Mesenchymal stem cell (in vitro differentiated cells and primary cell): Measurements from ENCODE around the gene SLC9A8.

Source experiments
- DNase-seq: peaks from one replicate; pipeline ENCODE4 v3.0.0-alpha.2; 2013
- H2AFZ ChIP-seq: one replicate; pipeline ENCODE4 v1.6.1; 2013; ENCODE audit warnings: low read depth, mild to moderate bottlenecking, control low read depth, inconsistent platforms, low read length, moderate library complexity
- H2AK5ac ChIP-seq: 2 replicates; pipeline ENCODE4 v1.6.1; 2013; ENCODE audit warnings: low read length, moderate library complexity, mild to moderate bottlenecking, inconsistent platforms; ENCODE audit not compliant: severe bottlenecking
- H2BK120ac ChIP-seq: one replicate; pipeline ENCODE4 v1.6.1; 2013; ENCODE audit warnings: low read depth, mild to moderate bottlenecking, inconsistent platforms, low read length, moderate library complexity
- H2BK12ac ChIP-seq, 2 experiments: one replicate each; pipeline ENCODE4 v1.6.1; 2013; ENCODE audit warnings: inconsistent platforms in 2 of 2, low read length in 2 of 2, mild to moderate bottlenecking in 2 of 2, moderate library complexity in 2 of 2, control low read depth in 1 of 2
- H2BK15ac ChIP-seq: one replicate; pipeline ENCODE4 v1.6.1; 2013; ENCODE audit warnings: mild to moderate bottlenecking, low read depth, inconsistent platforms; ENCODE audit not compliant: poor library complexity, severe bottlenecking
- H2BK5ac ChIP-seq: 2 replicates; pipeline ENCODE4 v1.6.1; 2013; ENCODE audit warnings: low read depth, mild to moderate bottlenecking, low read length, control low read depth, inconsistent platforms; ENCODE audit not compliant: poor library complexity, severe bottlenecking
- H3K14ac ChIP-seq, 2 experiments: one replicate each; pipeline ENCODE4 v1.6.1; 2013; ENCODE audit warnings: inconsistent platforms in 2 of 2, low read length in 2 of 2, control low read depth in 1 of 2, mild to moderate bottlenecking in 1 of 2, moderate library complexity in 1 of 2
- H3K18ac ChIP-seq, 2 experiments: one replicate each; pipeline ENCODE4 v1.6.1; 2013; ENCODE audit warnings: inconsistent platforms in 2 of 2, low read length in 2 of 2, control low read depth in 1 of 2, low read depth in 1 of 2, mild to moderate bottlenecking in 1 of 2
- H3K23ac ChIP-seq, 2 experiments: one replicate each; pipeline ENCODE4 v1.6.1; 2013; ENCODE audit warnings: inconsistent platforms in 2 of 2, low read length in 2 of 2, mild to moderate bottlenecking in 2 of 2, moderate library complexity in 2 of 2, control low read depth in 1 of 2
- H3K27ac ChIP-seq: 2 replicates; pipeline ENCODE4 v1.5.1; 2013; ENCODE audit warnings: mild to moderate bottlenecking, moderate library complexity, low read length, control low read depth, inconsistent platforms; ENCODE audit not compliant: poor library complexity, severe bottlenecking
- H3K27me3 ChIP-seq, 2 experiments: 2 replicates each; pipeline versions ENCODE4 v1.6.1 to v1.7.0; 2013; ENCODE audit warnings: low read length in 2 of 2, mild to moderate bottlenecking in 2 of 2, moderate library complexity in 2 of 2, control low read depth in 1 of 2, inconsistent platforms in 1 of 2; ENCODE audit not compliant: control insufficient read depth in 1 of 2, insufficient read depth in 1 of 2
- H3K36me3 ChIP-seq, 2 experiments: 2 replicates each; pipeline versions ENCODE4 v1.6.1 to v1.7.0; 2013; ENCODE audit warnings: low read length in 2 of 2, control low read depth in 1 of 2, inconsistent platforms in 1 of 2, low read depth in 1 of 2, mild to moderate bottlenecking in 1 of 2; ENCODE audit not compliant: insufficient read depth in 2 of 2, control insufficient read depth in 1 of 2
- H3K4ac ChIP-seq, 2 experiments: one replicate each; pipeline ENCODE4 v1.6.1; 2013; ENCODE audit warnings: inconsistent platforms in 2 of 2, low read length in 2 of 2, mild to moderate bottlenecking in 2 of 2, moderate library complexity in 2 of 2, control low read depth in 1 of 2, low read depth in 1 of 2
- H3K4me1 ChIP-seq: 2 replicates; pipeline ENCODE4 v1.6.1; 2013; ENCODE audit warnings: low read depth, low read length, control low read depth; ENCODE audit not compliant: control insufficient read depth, insufficient read depth
- H3K4me2 ChIP-seq: 2 replicates; pipeline ENCODE4 v1.6.1; 2013; ENCODE audit warnings: low read length, mild to moderate bottlenecking, inconsistent platforms; ENCODE audit not compliant: poor library complexity, severe bottlenecking
- H3K4me3 ChIP-seq, 2 experiments: 2 replicates each; pipeline versions ENCODE4 v1.5.1 to v1.7.0; 2013; ENCODE audit warnings: low read length in 2 of 2, mild to moderate bottlenecking in 2 of 2, control low read depth in 1 of 2, low read depth in 1 of 2; ENCODE audit not compliant: insufficient read depth in 1 of 2
- H3K79me1 ChIP-seq: replicated peaks from 2 replicates; pipeline ENCODE4 v1.6.1; 2013; ENCODE audit warnings: mild to moderate bottlenecking, control low read depth, low read length, inconsistent platforms; ENCODE audit not compliant: poor library complexity, severe bottlenecking
- H3K9ac ChIP-seq: 2 replicates; pipeline ENCODE4 v1.7.0; 2013; ENCODE audit warnings: mild to moderate bottlenecking, low read length, moderate library complexity
- H3K9me3 ChIP-seq: 2 replicates; pipeline ENCODE4 v1.7.0; 2013; ENCODE audit warnings: mild to moderate bottlenecking, low read length; ENCODE audit not compliant: control insufficient read depth
- H4K8ac ChIP-seq: one replicate; pipeline ENCODE4 v1.6.1; 2013; ENCODE audit warnings: inconsistent platforms, mild to moderate bottlenecking, low read length, moderate library complexity
- H4K91ac ChIP-seq: one replicate; pipeline ENCODE4 v1.6.1; 2013; ENCODE audit warnings: mild to moderate bottlenecking, low read length, inconsistent platforms
- WGBS: methylation state at CpG from one replicate; pipeline ENCODE4 v1.1.7; 2013; ENCODE audit warnings: mixed read lengths; 5-methylcytosine and 5-hydroxymethylcytosine counted together

Gene SLC9A8

GRCh38 chr20:49821870-49822331 is 9.3 kb downstream of the SLC9A8 start:
- DNase-seq: peak; percentile 56
- Histone ChIP-seq H2BK15ac (no peak overlapping the region), H3K4me3 (no peak overlapping the region), H3K18ac (no peak overlapping the region), H2BK120ac (no peak overlapping the region), H2AFZ (no peak overlapping the region), H3K9me3 (no peaks in the 10 kb centered on the region), H3K9ac (peak overlapping the region; percentile 19), H4K8ac (no peak overlapping the region), H2BK12ac (no peak overlapping the region), H2AK5ac (peak overlapping the region; percentile 83), H3K4ac (no peak overlapping the region), H3K14ac (no peak overlapping the region), H2BK5ac (no peak overlapping the region), H3K36me3 (peaks cover 12 to 71% of the 10 kb centered on the region in 2 experiments), H3K23ac (no peak overlapping the region), H4K91ac (no peak overlapping the region), H3K4me2 (peak overlapping the region; percentile 21), H3K79me1 (peaks cover 15% of the 10 kb centered on the region), H3K27ac (peak overlapping the region; percentile 85), H3K4me1 (peaks cover 3% of the 10 kb centered on the region), H3K27me3 (no peaks in the 10 kb centered on the region)
- WGBS: 76% methylated on average over 2 of the region's 2 CpGs

GRCh38 chr20:49823152-49823847 is 10.7 kb downstream of the SLC9A8 start:
- Histone ChIP-seq H4K8ac (no peak overlapping the region), H3K9ac (no peak overlapping the region), H3K18ac (no peak overlapping the region), H2AFZ (no peak overlapping the region), H2BK15ac (no peak overlapping the region), H2BK5ac (no peak overlapping the region), H3K4me2 (no peak overlapping the region), H3K27ac (no peak overlapping the region), H3K14ac (no peak overlapping the region), H3K36me3 (peaks cover 10 to 67% of the 10 kb centered on the region in 2 experiments), H3K79me1 (peaks cover 15% of the 10 kb centered on the region), H3K9me3 (no peaks in the 10 kb centered on the region), H4K91ac (no peak overlapping the region), H3K23ac (no peak overlapping the region), H2AK5ac (no peak overlapping the region), H3K4me1 (peaks cover 3% of the 10 kb centered on the region), H3K4ac (no peak overlapping the region), H2BK12ac (peak overlapping the region in 1 of 2 experiments; percentile 29), H3K27me3 (no peaks in the 10 kb centered on the region), H3K4me3 (no peak overlapping the region), H2BK120ac (no peak overlapping the region)
- no peak for DNase-seq
- WGBS: 88% methylated on average over 1 of the region's 2 CpGs

- no peak overlapping the region for H3K14ac ChIP-seq
These were observed 11.6 kb downstream of the SLC9A8 start for GRCh38 chr20:49824206-49824605.

GRCh38 chr20:49825521-49826033 is 12.9 kb downstream of the SLC9A8 start:
- Histone ChIP-seq H3K4me2 (no peak overlapping the region), H3K4me1 (peaks cover 3% of the 10 kb centered on the region), H4K91ac (no peak overlapping the region), H2BK15ac (no peak overlapping the region), H3K9ac (no peak overlapping the region), H4K8ac (no peak overlapping the region), H3K36me3 (peaks cover 26 to 64% of the 10 kb centered on the region in 2 experiments), H2BK12ac (no peak overlapping the region), H3K27me3 (no peaks in the 10 kb centered on the region), H3K4me3 (no peak overlapping the region), H3K23ac (no peak overlapping the region), H3K18ac (no peak overlapping the region), H2BK5ac (no peak overlapping the region), H2AFZ (no peak overlapping the region), H3K79me1 (peaks cover 20% of the 10 kb centered on the region), H3K9me3 (no peaks in the 10 kb centered on the region), H2AK5ac (no peak overlapping the region), H3K14ac (no peak overlapping the region), H3K27ac (no peak overlapping the region), H2BK120ac (no peak overlapping the region), H3K4ac (no peak overlapping the region)
- 98% methylated on average over 7 of the region's 7 CpGs for WGBS
- DNase-seq: no peak

More at GRCh38 chr20:49824206-49824605, 11.6 kb downstream of the SLC9A8 start:
- no peak overlapping the region for H2BK12ac ChIP-seq
- no peak for DNase-seq
- H3K79me1 ChIP-seq: peaks cover 15% of the 10 kb centered on the region
- H2AFZ ChIP-seq: no peak overlapping the region
- no peak overlapping the region for H2BK120ac ChIP-seq
- H2BK15ac ChIP-seq: no peak overlapping the region
- H4K91ac ChIP-seq: no peak overlapping the region
- no peak overlapping the region for H4K8ac ChIP-seq
- peaks cover 13 to 60% of the 10 kb centered on the region in 2 experiments for H3K36me3 ChIP-seq
- H2BK5ac ChIP-seq: no peak overlapping the region
- H3K4me1 ChIP-seq: peaks cover 3% of the 10 kb centered on the region
- no peak overlapping the region for H3K4me3 ChIP-seq
- H3K4me2 ChIP-seq: no peak overlapping the region
- H3K9me3 ChIP-seq: no peaks in the 10 kb centered on the region
- H2AK5ac ChIP-seq: no peak overlapping the region
- no peaks in the 10 kb centered on the region for H3K27me3 ChIP-seq
- H3K9ac ChIP-seq: no peak overlapping the region
- H3K27ac ChIP-seq: no peak overlapping the region
- H3K18ac ChIP-seq: no peak overlapping the region
- WGBS: no CpG with 5 or more reads among the region's 2 CpGs
- H3K4ac ChIP-seq: no peak overlapping the region
- no peak overlapping the region for H3K23ac ChIP-seq
